Measurements from ENCODE around the gene SLC33A1. TPM values are rescaled to one million over a fixed set of nuclear protein-coding genes. Genes with fewer than 3 reads are reported as not detected.
"Not testable (repeated sequence)": the region's sequence is repeated elsewhere in the genome, so short reads cannot be mapped to it uniquely, and the experiment has no call there.

SLC33A1 gene
- total RNA-seq, 2 donors from 2014 or later, result 17.3 to 23.7 TPM

GRCh38 chr3:155853214-155854140 lies 750 bp downstream of the SLC33A1 start:
- peak overlapping the region; percentile 94 for H3K27ac Mint-ChIP-seq
- H3K4me1 Mint-ChIP-seq, result peaks cover 29% of the 10 kb centered on the region
- no peak for ATAC-seq
- H3K27me3 Mint-ChIP-seq, result no peaks in the 10 kb centered on the region
- no peaks in the 10 kb centered on the region for H3K36me3 Mint-ChIP-seq (ENCODE audit: low read depth)
- peak; percentile 7 to 28 (median 20) for DNase-seq
- H3K4me3 Mint-ChIP-seq, result peak overlapping the region; percentile 95
- H3K9me3 ChIP-seq (ENCODE audit: control insufficient read depth, low read length, poor library complexity, severe bottlenecking), result no peaks in the 10 kb centered on the region

- H3K27me3 Mint-ChIP-seq, result no peaks in the 10 kb centered on the region
- H3K36me3 Mint-ChIP-seq (ENCODE audit: low read depth), result peaks cover 3% of the 10 kb centered on the region
- H3K27ac Mint-ChIP-seq, result peak overlapping the region; percentile 94
- H3K4me3 Mint-ChIP-seq, result peak overlapping the region; percentile 95
- DNase-seq, result no peak
- H3K9me3 ChIP-seq (ENCODE audit: control insufficient read depth, low read length, poor library complexity, severe bottlenecking), result no peaks in the 10 kb centered on the region
- ATAC-seq, result no peak
- peaks cover 37% of the 10 kb centered on the region for H3K4me1 Mint-ChIP-seq
Measured at GRCh38 chr3:155852341-155852740, 1.9 kb downstream of the SLC33A1 start.

GRCh38 chr3:155849404-155849803 lies 4.8 kb downstream of the SLC33A1 start:
- H3K36me3 Mint-ChIP-seq (ENCODE audit: low read depth); DNase-seq; H3K27me3 Mint-ChIP-seq; H3K27ac Mint-ChIP-seq; ATAC-seq; H3K9me3 ChIP-seq (ENCODE audit: control insufficient read depth, low read length, poor library complexity, severe bottlenecking): not testable (repeated sequence)
- peaks cover 47% of the 10 kb centered on the region for H3K4me1 Mint-ChIP-seq
- H3K4me3 Mint-ChIP-seq, result peak overlapping the region; percentile 36

- peak overlapping the region; percentile 89 for H3K27ac Mint-ChIP-seq
- ATAC-seq, result no peak
- H3K4me1 Mint-ChIP-seq, result peaks cover 48% of the 10 kb centered on the region
- DNase-seq, result no peak
- H3K27me3 Mint-ChIP-seq, result no peaks in the 10 kb centered on the region
- peak overlapping the region; percentile 45 for H3K4me3 Mint-ChIP-seq
- peaks cover 3% of the 10 kb centered on the region for H3K36me3 Mint-ChIP-seq (ENCODE audit: low read depth)
- no peaks in the 10 kb centered on the region for H3K9me3 ChIP-seq (ENCODE audit: control insufficient read depth, low read length, poor library complexity, severe bottlenecking)
Measured at GRCh38 chr3:155847993-155848392, 6.2 kb downstream of the SLC33A1 start.

GRCh38 chr3:155846119-155846518 lies 8.1 kb downstream of the SLC33A1 start:
- ATAC-seq (no peak), DNase-seq (no peak)
- H3K4me1 Mint-ChIP-seq, result peaks cover 34% of the 10 kb centered on the region
- no peaks in the 10 kb centered on the region for H3K9me3 ChIP-seq (ENCODE audit: control insufficient read depth, low read length, poor library complexity, severe bottlenecking)
- no peak overlapping the region for H3K27ac Mint-ChIP-seq
- peaks cover 3% of the 10 kb centered on the region for H3K36me3 Mint-ChIP-seq (ENCODE audit: low read depth)
- H3K27me3 Mint-ChIP-seq, result no peaks in the 10 kb centered on the region
- peak overlapping the region; percentile 36 for H3K4me3 Mint-ChIP-seq

GRCh38 chr3:155843569-155843968 lies 10.7 kb downstream of the SLC33A1 start:
- Mint-ChIP-seq H3K27me3 (no peaks in the 10 kb centered on the region), H3K4me3 (no peak overlapping the region), H3K27ac (no peak overlapping the region), H3K36me3 (ENCODE audit: low read depth) (peaks cover 5% of the 10 kb centered on the region), H3K4me1 (peaks cover 29% of the 10 kb centered on the region)
- H3K9me3 ChIP-seq (ENCODE audit: control insufficient read depth, low read length, poor library complexity, severe bottlenecking), result no peaks in the 10 kb centered on the region
- ATAC-seq (no peak), DNase-seq (no peak)

- no peaks in the 10 kb centered on the region for H3K9me3 ChIP-seq (ENCODE audit: control insufficient read depth, low read length, poor library complexity, severe bottlenecking)
- Mint-ChIP-seq H3K4me3 (no peak overlapping the region), H3K27me3 (no peaks in the 10 kb centered on the region), H3K27ac (no peak overlapping the region), H3K36me3 (ENCODE audit: low read depth) (no peaks in the 10 kb centered on the region), H3K4me1 (peaks cover 4% of the 10 kb centered on the region)
- DNase-seq (no peak), ATAC-seq (no peak)
Measured at GRCh38 chr3:155835341-155836071, 18.7 kb downstream of the SLC33A1 start.

- H3K4me3 Mint-ChIP-seq; H3K9me3 ChIP-seq (ENCODE audit: control insufficient read depth, low read length, poor library complexity, severe bottlenecking); H3K4me1 Mint-ChIP-seq; H3K36me3 Mint-ChIP-seq (ENCODE audit: low read depth); ATAC-seq; H3K27me3 Mint-ChIP-seq; DNase-seq; H3K27ac Mint-ChIP-seq: not testable (repeated sequence)
Measured at GRCh38 chr3:155828490-155829098, 25.6 kb downstream of the SLC33A1 start.

GRCh38 chr3:155815030-155815545 lies 39.1 kb downstream of the SLC33A1 start:
- Mint-ChIP-seq H3K27me3 (peaks cover 14% of the 10 kb centered on the region), H3K4me3 (no peak overlapping the region), H3K4me1 (peaks cover 5% of the 10 kb centered on the region)

GRCh38 chr3:155813224-155813623 lies 41.0 kb downstream of the SLC33A1 start:
- not testable (repeated sequence) for ATAC-seq; DNase-seq; H3K4me3 Mint-ChIP-seq; H3K4me1 Mint-ChIP-seq; H3K9me3 ChIP-seq (ENCODE audit: control insufficient read depth, low read length, poor library complexity, severe bottlenecking); H3K27ac Mint-ChIP-seq
- Mint-ChIP-seq H3K27me3 (peaks cover 21% of the 10 kb centered on the region), H3K36me3 (ENCODE audit: low read depth) (peaks cover 13% of the 10 kb centered on the region)

More at GRCh38 chr3:155815030-155815545, 39.1 kb downstream of the SLC33A1 start:
- H3K27ac Mint-ChIP-seq, result no peak overlapping the region
- no peak for DNase-seq
- H3K9me3 ChIP-seq (ENCODE audit: control insufficient read depth, low read length, poor library complexity, severe bottlenecking), result no peaks in the 10 kb centered on the region
- H3K36me3 Mint-ChIP-seq (ENCODE audit: low read depth), result peaks cover 8% of the 10 kb centered on the region
- ATAC-seq, result no peak

- Mint-ChIP-seq H3K27ac (no peak overlapping the region), H3K4me3 (no peak overlapping the region), H3K4me1 (peaks cover 21% of the 10 kb centered on the region), H3K36me3 (ENCODE audit: low read depth) (peaks cover 11% of the 10 kb centered on the region), H3K27me3 (peaks cover 21% of the 10 kb centered on the region)
- DNase-seq (no peak), ATAC-seq (no peak)
- H3K9me3 ChIP-seq (ENCODE audit: control insufficient read depth, low read length, poor library complexity, severe bottlenecking), result no peaks in the 10 kb centered on the region
Measured at GRCh38 chr3:155809181-155809580, 45.0 kb downstream of the SLC33A1 start.

GRCh38 chr3:155807823-155808222 lies 46.4 kb downstream of the SLC33A1 start:
- DNase-seq (no peak), ATAC-seq (no peak)
- no peaks in the 10 kb centered on the region for H3K9me3 ChIP-seq (ENCODE audit: control insufficient read depth, low read length, poor library complexity, severe bottlenecking)
- H3K4me3 Mint-ChIP-seq, result no peak overlapping the region
- H3K4me1 Mint-ChIP-seq, result peaks cover 21% of the 10 kb centered on the region
- peaks cover 21% of the 10 kb centered on the region for H3K27me3 Mint-ChIP-seq
- H3K36me3 Mint-ChIP-seq (ENCODE audit: low read depth), result peaks cover 11% of the 10 kb centered on the region
- H3K27ac Mint-ChIP-seq, result no peak overlapping the region

All from T-helper 17 cell (primary cell).